Activated CD8-positive, alpha-beta T cell treated with anti-CD3 and anti-CD28 coated beads for 36 hours (primary cell): ENCODE results near the gene TMEM120B. TPM values are rescaled to one million over a fixed set of nuclear protein-coding genes. Genes with fewer than 3 reads are reported as not detected.

Experiments
- ATAC-seq: fragments of 200-7000 bp; cut with Tn5 transposase; one replicate; pipeline ENCODE4 v1.10.0; 2021; ENCODE audit warnings: mild to moderate bottlenecking, moderate library complexity
- CTCF ChIA-PET: fragments of 350-600 bp; sonication (Branson Sonifier 250); formaldehyde crosslinking; loops from one replicate; lab custom pipeline; 2021; ENCODE audit warnings: antibody characterized with exemption; lab: Charles Lee
- POLR2A ChIA-PET: fragments of 350-600 bp; sonication (Branson Sonifier 250); formaldehyde crosslinking; loops from one replicate; lab custom pipeline; 2021; ENCODE audit warnings: antibody characterized with exemption; lab: Charles Lee
- DNase-seq: peaks from one replicate; pipeline ENCODE4 v3.0.0-alpha.2; 2020
- H3K27ac Mint-ChIP-seq: one replicate; pipeline ENCODE4 v1.8.0; 2021; ENCODE audit warnings: mild to moderate bottlenecking, mixed read lengths
- H3K27me3 Mint-ChIP-seq: one replicate; pipeline ENCODE4 v1.8.0; 2021; ENCODE audit warnings: mixed read lengths
- H3K36me3 Mint-ChIP-seq: one replicate; pipeline ENCODE4 v1.8.0; 2021; ENCODE audit warnings: low read depth, mixed read lengths
- H3K4me1 Mint-ChIP-seq: one replicate; pipeline ENCODE4 v1.8.0; 2021; ENCODE audit warnings: low read depth, mixed read lengths
- H3K4me3 Mint-ChIP-seq: one replicate; pipeline ENCODE4 v1.8.0; 2021; ENCODE audit warnings: mild to moderate bottlenecking, moderate library complexity, mixed read lengths
- H3K9me3 Mint-ChIP-seq: one replicate; pipeline ENCODE4 v1.8.0; 2021; ENCODE audit warnings: mixed read lengths
- intact Hi-C: fragments of 100-400 bp; cut with micrococcal nuclease; formaldehyde crosslinking; loops from one replicate; pipeline ENCODE4 v1.10.0; 2022
- total RNA-seq, 2 experiments: library from RNA; stranded (reverse); gene quantifications; one replicate each; pipeline ENCODE4 v1.2.3, GENCODE V29; 2021
- TF ChIP-seq, protein P1 (sequence below): fragments of 200-600 bp; IDR thresholded peaks from one replicate; pipeline ENCODE4 v1.8.0; 2022; ENCODE audit warnings: antibody characterized with exemption, mild to moderate bottlenecking

Gene TMEM120B
- total RNA-seq, 2 experiments from 2014 or later: 11.7 to 12.7 TPM

DNA sequence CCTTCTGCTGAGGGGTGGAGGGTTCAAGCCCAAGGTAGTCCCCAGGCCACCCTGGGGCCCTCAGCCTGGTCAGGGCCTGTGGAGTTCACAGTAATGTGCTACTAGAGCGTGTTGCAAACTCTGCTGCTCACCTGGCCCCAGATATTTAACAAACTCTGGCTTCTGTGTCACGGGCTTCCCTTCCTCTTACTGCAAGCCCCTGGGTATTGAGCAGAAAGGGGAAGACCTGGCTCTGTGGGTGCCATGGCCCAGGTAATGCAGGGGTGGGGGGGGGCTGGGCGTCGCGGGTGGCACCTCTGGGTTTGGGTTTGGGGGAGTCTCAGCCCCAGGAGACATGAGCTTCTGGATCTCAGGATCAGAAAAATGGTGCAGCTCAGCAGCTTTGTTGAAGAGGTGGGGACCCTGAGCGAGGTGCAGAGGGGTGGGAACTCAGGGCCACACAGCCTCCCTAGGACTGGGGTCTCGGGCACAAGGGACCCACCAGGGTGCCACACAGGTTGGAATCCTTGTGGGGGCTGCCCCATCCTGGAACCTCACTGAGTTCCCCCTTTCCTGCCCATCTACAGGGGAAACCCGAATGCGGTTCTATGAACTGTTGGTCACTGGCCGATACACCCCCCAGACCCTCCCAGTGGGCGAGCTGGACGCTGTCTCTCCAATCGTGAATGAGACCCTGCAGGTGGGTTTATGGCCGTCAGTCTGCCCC, 95.2 kb downstream of the TMEM120B start:
- Mint-ChIP-seq H3K27me3 (no peaks in the 10 kb centered on the region), H3K36me3 (peaks cover 48% of the 10 kb centered on the region), H3K4me3 (peak overlapping the region; percentile 27), H3K27ac (no peak overlapping the region), H3K4me1 (peaks cover 26% of the 10 kb centered on the region), H3K9me3 (no peaks in the 10 kb centered on the region)
- ChIA-PET POLR2A (interaction anchor here (0.6 to 25.9 kb wide), 3 partner anchors 11 to 20 kb away, joined by 3 to 683 read pairs (median 3); partner anchors contain the start of gene RHOF), CTCF (interaction anchor here (1.1 to 13.5 kb wide), 4 partner anchors 7 to 125 kb away, joined by 3 to 698 read pairs (median 4); partner anchors contain the start of genes RHOF and SETD1B)
- no peak for ATAC-seq
- DNase-seq: no peak
- intact Hi-C loops: no loop called here
- TF ChIP-seq, protein P1, sequence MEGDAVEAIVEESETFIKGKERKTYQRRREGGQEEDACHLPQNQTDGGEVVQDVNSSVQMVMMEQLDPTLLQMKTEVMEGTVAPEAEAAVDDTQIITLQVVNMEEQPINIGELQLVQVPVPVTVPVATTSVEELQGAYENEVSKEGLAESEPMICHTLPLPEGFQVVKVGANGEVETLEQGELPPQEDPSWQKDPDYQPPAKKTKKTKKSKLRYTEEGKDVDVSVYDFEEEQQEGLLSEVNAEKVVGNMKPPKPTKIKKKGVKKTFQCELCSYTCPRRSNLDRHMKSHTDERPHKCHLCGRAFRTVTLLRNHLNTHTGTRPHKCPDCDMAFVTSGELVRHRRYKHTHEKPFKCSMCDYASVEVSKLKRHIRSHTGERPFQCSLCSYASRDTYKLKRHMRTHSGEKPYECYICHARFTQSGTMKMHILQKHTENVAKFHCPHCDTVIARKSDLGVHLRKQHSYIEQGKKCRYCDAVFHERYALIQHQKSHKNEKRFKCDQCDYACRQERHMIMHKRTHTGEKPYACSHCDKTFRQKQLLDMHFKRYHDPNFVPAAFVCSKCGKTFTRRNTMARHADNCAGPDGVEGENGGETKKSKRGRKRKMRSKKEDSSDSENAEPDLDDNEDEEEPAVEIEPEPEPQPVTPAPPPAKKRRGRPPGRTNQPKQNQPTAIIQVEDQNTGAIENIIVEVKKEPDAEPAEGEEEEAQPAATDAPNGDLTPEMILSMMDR: no peak

DNA sequence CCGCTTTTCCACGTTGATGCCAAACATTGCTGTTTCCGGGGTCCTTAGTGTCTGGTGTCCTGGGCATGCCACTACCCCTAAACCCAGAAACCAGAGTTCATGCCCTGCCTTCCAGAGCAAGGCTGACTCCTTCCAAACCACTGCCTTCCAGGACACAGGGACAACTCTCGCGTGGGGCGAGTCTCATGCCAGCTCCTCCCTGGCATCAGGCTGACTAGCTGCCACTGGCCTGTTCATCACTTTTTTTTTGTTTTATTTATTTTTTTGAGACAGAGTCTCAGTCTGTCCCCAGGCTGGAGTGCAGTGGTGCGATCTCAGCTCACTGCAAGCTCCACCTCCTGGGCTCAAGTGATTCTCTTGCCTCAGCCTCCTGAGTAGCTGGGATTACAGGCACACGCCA, 96.1 kb downstream of the TMEM120B start:
- ATAC-seq (no peak), DNase-seq (no peak)
- Mint-ChIP-seq H3K4me1 (peaks cover 34% of the 10 kb centered on the region), H3K27me3 (no peaks in the 10 kb centered on the region), H3K9me3 (no peaks in the 10 kb centered on the region), H3K4me3 (no peak overlapping the region), H3K27ac (no peak overlapping the region), H3K36me3 (peaks cover 56% of the 10 kb centered on the region)
- TF ChIP-seq, protein P1: no peak
- intact Hi-C loops: no loop called here
- ChIA-PET CTCF (interaction anchor here (1.9 to 13.5 kb wide), 2 partner anchors 12 to 32 kb away, joined by 6 to 698 read pairs; partner anchors contain the start of genes RHOF and SETD1B), POLR2A (interaction anchor here (25.9 kb wide), 1 partner anchor 21 kb away, joined by 683 read pairs; the partner anchor contains the start of gene RHOF)

GRCh38 chr12:121809712-121810116, 97.2 kb downstream of the TMEM120B start:
- peaks cover 56% of the 10 kb centered on the region for H3K36me3 Mint-ChIP-seq
- ChIA-PET CTCF (interaction anchor here (2.7 to 13.5 kb wide), 4 partner anchors 13 to 36 kb away, joined by 14 to 698 read pairs (median 27); partner anchors contain the start of genes RHOF and SETD1B), POLR2A (interaction anchor here (0.5 to 25.9 kb wide), 3 partner anchors 22 to 1344 kb away, joined by 3 to 683 read pairs (median 5); partner anchors contain the start of genes RHOF and TMEM120B)
- no peaks in the 10 kb centered on the region for H3K9me3 Mint-ChIP-seq
- intact Hi-C loops: loop anchor here (2.0 kb wide), 1 partner anchor 15 kb away; no protein-coding TSS in a partner anchor
- H3K4me3 Mint-ChIP-seq: no peak overlapping the region
- H3K27me3 Mint-ChIP-seq: no peaks in the 10 kb centered on the region
- no peak for DNase-seq
- ATAC-seq: no peak
- TF ChIP-seq, protein P1: no peak
- peaks cover 38% of the 10 kb centered on the region for H3K4me1 Mint-ChIP-seq
- no peak overlapping the region for H3K27ac Mint-ChIP-seq

DNA sequence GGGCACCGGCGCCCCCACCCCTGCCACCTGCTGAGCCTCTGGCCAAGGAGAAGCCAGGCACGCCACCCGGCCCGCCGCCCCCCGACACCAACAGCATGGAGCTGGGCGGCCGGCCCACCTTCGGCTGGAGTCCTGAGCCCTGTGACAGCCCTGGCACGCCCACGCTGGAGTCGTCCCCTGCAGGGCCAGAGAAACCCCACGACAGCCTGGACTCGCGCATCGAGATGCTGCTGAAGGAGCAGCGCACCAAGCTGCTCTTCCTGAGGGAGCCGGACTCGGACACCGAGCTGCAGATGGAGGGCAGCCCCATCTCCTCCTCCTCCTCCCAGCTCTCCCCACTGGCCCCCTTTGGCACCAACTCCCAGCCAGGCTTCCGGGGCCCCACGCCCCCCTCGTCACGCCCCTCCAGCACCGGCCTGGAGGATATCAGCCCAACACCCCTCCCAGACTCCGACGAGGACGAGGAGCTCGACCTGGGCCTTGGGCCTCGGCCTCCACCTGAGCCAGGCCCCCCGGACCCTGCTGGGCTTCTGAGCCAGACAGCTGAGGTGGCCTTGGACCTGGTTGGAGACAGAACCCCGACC, 97.8 kb downstream of the TMEM120B start:
- H3K4me1 Mint-ChIP-seq: peaks cover 39% of the 10 kb centered on the region
- H3K36me3 Mint-ChIP-seq: peaks cover 58% of the 10 kb centered on the region
- intact Hi-C loops: loop anchor here (2.0 kb wide), 1 partner anchor 16 kb away; no protein-coding TSS in a partner anchor
- H3K27ac Mint-ChIP-seq: no peak overlapping the region
- no peaks in the 10 kb centered on the region for H3K27me3 Mint-ChIP-seq
- ChIA-PET POLR2A (interaction anchor here (0.5 to 25.9 kb wide), 3 partner anchors 23 to 1344 kb away, joined by 3 to 683 read pairs (median 5); partner anchors contain the start of genes RHOF and TMEM120B), CTCF (interaction anchor here (1.8 to 13.5 kb wide), 10 partner anchors 10 to 112 kb away, joined by 5 to 698 read pairs (median 10); partner anchors contain the start of genes RHOF and SETD1B)
- ATAC-seq: no peak
- DNase-seq: no peak
- TF ChIP-seq, protein P1: no peak
- peak overlapping the region; percentile 74 for H3K4me3 Mint-ChIP-seq
- H3K9me3 Mint-ChIP-seq: no peaks in the 10 kb centered on the region
